Measurements from ENCODE around the gene ZMYND11.
A peak's percentile ranks its signal among the peaks of the same experiment; 100 is the strongest.

Gene ZMYND11

GRCh38 chr10:135132-135600 is at the start of gene ZMYND11:
ZMYND11 (plus strand) TSS chr10:135455; CDS start chr10:180013, 44,558 bp downstream.
- no peak for DNase-seq (ENCODE audit: low read depth, low spot score)

GRCh38 chr10:86031-86430 is 49.2 kb upstream of the ZMYND11 start:
- H3K27ac ChIP-seq = no peak overlapping the region

More at GRCh38 chr10:135132-135600, at the start of gene ZMYND11:
- peak within 1 kb of the TSS; percentile 80 for H3K27ac ChIP-seq

DNA sequence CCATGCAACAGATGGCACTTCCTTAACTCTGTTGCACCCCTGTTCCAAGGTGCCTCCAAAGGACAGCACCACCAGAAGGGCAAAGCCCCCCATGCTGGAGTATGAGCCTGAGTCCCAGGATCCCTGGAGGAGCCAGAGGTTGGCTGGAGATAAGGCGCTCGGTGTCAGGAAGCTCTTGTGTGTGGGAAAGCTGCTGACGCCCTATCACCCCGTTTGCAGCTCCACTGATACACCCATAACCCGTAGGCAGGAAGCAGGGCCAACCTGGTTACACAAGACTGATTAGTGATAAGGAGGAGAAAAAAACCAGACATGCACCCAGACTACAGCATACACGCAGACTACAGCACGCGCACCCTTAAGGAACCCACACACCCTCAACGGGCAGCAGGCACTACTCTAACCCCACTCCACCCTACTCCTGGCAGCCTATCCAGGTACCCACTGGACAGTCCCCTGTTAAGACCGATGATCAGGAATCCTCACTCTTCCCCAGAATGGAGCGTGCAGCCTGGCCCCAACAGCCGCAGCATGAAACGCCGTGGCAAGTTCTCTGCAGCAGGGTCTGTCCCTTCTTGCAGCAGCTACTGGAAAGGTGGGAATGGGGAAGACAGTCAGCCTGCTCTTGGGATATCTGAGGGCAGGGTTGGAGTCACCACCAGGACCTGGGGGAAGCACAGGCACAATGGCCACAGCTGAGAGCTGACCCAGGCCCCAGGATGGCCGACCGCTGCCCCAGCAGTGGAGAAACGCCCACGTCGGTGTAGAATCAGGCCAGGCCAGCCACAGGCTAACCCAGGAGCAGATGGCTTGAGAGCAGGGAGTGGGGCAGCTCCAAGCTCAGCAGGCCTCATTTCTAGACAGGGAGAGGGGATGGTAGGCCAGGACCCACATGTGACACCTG is 47.8 kb upstream of the ZMYND11 start:
- DNase-seq (ENCODE audit: low read depth, low spot score) = no peak
- no peak overlapping the region for H3K27ac ChIP-seq

More at GRCh38 chr10:86031-86430, 49.2 kb upstream of the ZMYND11 start:
- DNase-seq (ENCODE audit: low read depth, low spot score) = no peak

DNA sequence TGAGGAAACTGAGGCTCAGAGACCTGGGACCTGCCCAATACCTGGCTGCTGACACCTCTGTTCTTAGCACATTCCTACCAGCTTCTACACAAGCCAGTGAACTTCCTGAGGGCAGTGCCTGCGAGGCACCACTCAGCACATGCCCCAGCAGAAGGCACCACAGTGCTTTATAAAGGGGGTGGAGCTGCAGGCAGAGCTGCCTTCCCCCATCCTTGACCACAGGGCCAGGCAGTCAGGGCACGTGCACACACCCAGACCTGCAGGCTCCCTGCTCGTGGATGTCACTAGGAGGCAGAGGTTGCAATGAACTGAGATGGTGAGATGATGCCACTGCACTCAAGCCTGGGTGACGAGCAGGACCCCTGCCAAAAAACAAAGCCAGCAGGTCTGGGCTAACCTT is 47.0 kb upstream of the ZMYND11 start:
- no peak for DNase-seq (ENCODE audit: low read depth, low spot score)
- no peak overlapping the region for H3K27ac ChIP-seq

DNA sequence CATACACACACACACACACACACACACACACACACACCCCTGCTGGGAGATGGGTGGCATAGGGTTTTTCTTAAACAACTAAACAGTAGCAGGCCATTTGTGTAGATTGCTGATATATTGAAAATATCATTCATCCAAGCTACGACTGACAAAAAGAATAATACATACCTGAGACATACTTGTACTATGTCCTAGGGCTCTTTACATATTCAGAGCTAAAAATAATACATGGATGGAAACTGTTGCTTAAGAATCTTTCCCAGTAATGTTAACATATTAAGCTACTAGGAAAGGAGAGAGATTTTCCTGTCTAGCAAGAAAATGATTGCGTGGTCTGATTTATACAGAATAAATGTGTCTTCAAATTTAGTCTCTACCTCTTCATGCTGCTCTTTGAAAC is 46.0 kb upstream of the ZMYND11 start:
- DNase-seq (ENCODE audit: low read depth, low spot score) = no peak
- H3K27ac ChIP-seq = no peak overlapping the region

DNA sequence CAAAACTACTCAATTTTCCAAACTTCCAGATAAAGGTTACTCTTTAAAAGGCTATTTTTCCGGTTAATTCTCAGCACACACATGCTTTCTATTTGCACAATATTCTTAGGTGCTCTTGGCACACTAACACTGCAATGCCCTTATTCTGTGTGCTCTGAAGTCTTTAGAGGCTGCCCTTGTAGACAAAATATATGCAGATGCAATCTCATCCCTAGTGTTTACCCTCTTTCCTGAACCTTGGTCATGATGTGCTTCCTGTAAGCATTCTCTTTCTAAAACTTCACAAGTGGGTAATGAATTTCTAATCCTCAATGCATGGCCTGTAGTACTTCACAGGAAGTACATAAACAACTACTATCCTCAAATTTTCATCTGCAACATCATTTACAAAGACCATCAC is 45.1 kb upstream of the ZMYND11 start:
- H3K27ac ChIP-seq = no peak overlapping the region
- no peak for DNase-seq (ENCODE audit: low read depth, low spot score)

- H3K27ac ChIP-seq = no peak overlapping the region
- no peak for DNase-seq (ENCODE audit: low read depth, low spot score)
Measured at GRCh38 chr10:91313-91712, 43.9 kb upstream of the ZMYND11 start.

DNA sequence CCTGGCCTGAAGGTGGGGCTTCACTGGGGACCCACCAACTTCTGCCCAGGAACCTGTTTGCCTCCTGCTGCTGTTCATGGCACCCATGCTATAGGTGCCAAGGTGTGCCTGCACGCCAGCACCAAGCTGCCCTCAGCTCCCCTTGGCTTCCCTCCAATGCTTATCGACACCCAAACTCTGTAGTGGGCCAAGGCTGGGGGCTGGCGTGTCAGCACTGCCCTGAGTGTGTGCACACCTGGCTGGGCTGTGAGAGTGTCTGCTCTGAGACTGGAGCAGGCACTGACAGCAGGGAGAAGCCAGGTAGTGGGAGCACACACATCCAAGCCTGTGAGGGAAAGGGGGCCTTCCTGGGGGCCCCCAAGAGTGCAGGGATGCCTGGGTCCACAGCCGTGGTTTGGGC is 43.1 kb upstream of the ZMYND11 start:
- no peak overlapping the region for H3K27ac ChIP-seq
- DNase-seq (ENCODE audit: low read depth, low spot score) = no peak

GRCh38 chr10:92846-93245 is 42.4 kb upstream of the ZMYND11 start:
- no peak overlapping the region for H3K27ac ChIP-seq
- no peak for DNase-seq (ENCODE audit: low read depth, low spot score)

- H3K27ac ChIP-seq = no peak overlapping the region
- DNase-seq (ENCODE audit: low read depth, low spot score) = no peak
Measured at GRCh38 chr10:94613-95012, 40.6 kb upstream of the ZMYND11 start.

GRCh38 chr10:95356-96115 is 39.7 kb upstream of the ZMYND11 start:
- no peak for DNase-seq (ENCODE audit: low read depth, low spot score)

DNA sequence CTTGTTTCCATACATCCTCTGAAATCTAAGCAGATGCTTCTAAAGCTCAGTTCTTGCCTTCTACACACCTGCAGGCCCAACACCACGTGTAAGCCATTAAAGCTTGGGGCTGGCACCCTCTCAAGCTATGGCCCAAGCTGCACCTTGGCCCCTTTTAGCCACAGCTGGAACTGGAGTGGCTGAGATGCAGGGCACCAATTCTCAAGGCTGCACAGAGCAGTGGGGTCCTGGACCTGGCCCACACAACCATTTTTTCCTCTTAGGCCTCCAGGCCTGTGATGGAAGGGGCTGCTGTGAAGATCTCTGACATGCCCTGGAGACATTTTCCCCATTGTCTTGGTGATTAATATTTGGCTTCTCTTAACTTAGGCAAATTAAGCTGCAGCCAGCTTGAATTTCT is 38.8 kb upstream of the ZMYND11 start:
- no peak for DNase-seq (ENCODE audit: low read depth, low spot score)

More at GRCh38 chr10:95356-96115, 39.7 kb upstream of the ZMYND11 start:
- H3K27ac ChIP-seq = no peak overlapping the region

DNA sequence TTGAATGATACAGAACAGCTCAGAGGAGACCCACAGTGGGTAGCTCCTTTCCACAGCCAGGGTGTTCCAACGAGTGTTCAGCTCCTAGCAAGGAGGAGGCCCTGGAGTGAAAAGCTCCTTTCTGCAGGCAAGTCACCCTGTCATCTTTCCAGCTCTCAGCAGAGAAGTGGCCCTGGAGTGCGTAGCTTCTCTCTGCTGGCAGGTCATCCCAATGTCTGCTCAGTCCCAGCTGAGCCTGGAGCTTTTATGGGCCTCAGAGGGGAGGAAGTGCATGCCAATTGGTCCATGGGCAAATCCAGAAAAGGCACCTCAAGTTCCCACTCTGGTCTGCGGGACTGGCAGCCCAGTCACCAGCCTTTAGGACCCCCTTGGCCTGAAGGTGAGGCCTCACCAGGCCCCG is 30.8 kb upstream of the ZMYND11 start:
- no peak for DNase-seq (ENCODE audit: low read depth, low spot score)
- no peak overlapping the region for H3K27ac ChIP-seq

More for the DNA sequence above, 38.8 kb upstream of the ZMYND11 start:
- no peak overlapping the region for H3K27ac ChIP-seq

- no peak for DNase-seq (ENCODE audit: low read depth, low spot score)
- H3K27ac ChIP-seq = no peak overlapping the region
Measured at GRCh38 chr10:104862-105565, 30.2 kb upstream of the ZMYND11 start.

DNA sequence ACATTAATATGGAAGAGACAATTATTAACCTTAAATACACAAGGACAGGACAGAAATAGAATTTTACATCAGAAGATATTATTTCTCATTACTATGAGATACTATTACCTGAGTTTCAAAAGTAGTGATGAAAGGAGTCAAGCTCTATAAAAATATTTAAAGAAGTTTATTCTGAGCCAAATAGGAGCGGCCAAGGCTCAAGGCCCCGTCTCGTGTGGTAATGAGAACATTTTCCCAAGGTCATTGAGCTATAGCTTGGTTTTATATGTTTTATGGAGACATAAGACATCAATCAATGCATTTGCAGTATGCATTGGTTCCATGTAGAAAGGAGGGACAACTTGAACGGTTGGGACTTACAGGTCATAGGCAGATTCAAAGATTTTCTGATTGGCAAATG is 29.4 kb upstream of the ZMYND11 start:
- DNase-seq (ENCODE audit: low read depth, low spot score) = no peak
- H3K27ac ChIP-seq = no peak overlapping the region

GRCh38 chr10:106740-107139 is 28.5 kb upstream of the ZMYND11 start:
- DNase-seq (ENCODE audit: low read depth, low spot score) = no peak
- no peak overlapping the region for H3K27ac ChIP-seq

GRCh38 chr10:112246-112645 is 23.0 kb upstream of the ZMYND11 start:
- peak; percentile 79 for DNase-seq (ENCODE audit: low read depth, low spot score)
- H3K27ac ChIP-seq = peak overlapping the region; percentile 42

DNA sequence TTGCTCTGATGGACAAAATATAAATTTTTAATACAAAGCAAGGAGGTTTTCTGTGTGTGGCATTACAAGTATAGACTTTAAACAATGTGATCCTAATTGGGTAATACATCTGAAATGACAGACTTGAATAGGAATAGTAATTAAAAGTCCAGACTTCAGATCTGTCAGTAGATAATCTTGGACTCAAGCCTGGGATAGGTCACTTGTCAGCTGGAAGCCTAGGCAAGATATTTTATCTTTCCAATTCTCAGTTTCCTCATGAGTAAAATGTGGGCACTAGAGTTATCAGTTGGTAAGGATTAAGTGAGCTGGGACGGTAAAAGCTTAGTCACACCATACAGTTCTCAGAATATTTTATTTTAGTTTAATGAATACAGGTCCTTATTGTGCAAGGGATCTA is 10.4 kb upstream of the ZMYND11 start:
- no peak overlapping the region for H3K27ac ChIP-seq
- DNase-seq (ENCODE audit: low read depth, low spot score) = no peak

DNA sequence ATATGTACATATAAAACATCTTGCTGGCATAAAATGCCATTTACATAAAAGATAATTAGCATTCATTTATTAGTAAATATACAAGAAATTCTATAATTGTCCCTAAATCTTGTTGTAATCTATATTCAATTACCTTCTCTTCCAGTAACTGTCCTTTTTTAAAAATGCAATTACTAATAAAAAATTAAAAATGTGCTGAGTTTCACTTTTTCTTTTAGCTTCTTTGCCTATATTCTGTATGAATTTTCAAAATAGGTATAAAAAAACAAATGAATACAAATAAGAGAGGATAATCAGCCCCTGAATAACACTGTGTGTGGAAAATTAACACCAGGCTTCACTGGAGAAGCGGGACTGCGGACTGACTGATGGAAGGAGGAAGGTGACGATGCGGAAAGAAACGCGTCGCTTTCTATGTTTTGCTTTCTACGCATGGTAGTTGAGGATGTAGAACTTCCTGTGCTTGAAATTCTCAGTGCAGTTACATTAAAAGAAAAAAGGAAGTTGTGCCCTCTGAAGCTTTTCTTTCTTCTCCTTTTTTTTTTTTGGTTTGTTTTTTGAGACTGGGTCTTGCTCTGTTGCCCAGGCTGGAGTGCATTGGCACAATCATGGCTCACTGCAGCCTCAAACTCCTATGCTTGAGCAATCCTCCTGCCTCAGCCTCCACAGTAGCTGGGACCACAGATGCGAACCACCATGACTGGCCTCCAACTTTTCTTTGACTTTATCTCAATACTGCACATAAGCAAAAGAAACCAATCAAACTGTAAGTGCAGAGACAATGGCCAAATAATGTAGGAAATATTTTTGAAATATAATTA is 7.4 kb upstream of the ZMYND11 start:
- DNase-seq (ENCODE audit: low read depth, low spot score) = no peak
- H3K27ac ChIP-seq = no peak overlapping the region

GRCh38 chr10:129810-130209 is 5.4 kb upstream of the ZMYND11 start:
- DNase-seq (ENCODE audit: low read depth, low spot score) = no peak
- no peak overlapping the region for H3K27ac ChIP-seq
